Lung microvascular endothelial cell (primary cell): ENCODE measurements around the gene COL9A2. TPM values are rescaled to one million over a fixed set of nuclear protein-coding genes. Genes with fewer than 3 reads are reported as not detected.
A peak's percentile ranks its signal among the peaks of the same experiment; 100 is the strongest.

Experiments used
- DNase-seq, 2 donors: peaks; one replicate each; pipeline versions ENCODE4 v3.0.0 to v3.0.0-alpha.2; 2010; ENCODE audit warnings: low read depth in 2 of 2
- total RNA-seq: library from RNA; depleted of rRNA; stranded (reverse); fragments of >200 nt; gene quantifications from 2 replicates; pipeline ENCODE4 v1.2.1, GENCODE V29; 2014

Gene COL9A2
- total RNA-seq, 1 donor from 2014 or later = 0.79 TPM

DNA sequence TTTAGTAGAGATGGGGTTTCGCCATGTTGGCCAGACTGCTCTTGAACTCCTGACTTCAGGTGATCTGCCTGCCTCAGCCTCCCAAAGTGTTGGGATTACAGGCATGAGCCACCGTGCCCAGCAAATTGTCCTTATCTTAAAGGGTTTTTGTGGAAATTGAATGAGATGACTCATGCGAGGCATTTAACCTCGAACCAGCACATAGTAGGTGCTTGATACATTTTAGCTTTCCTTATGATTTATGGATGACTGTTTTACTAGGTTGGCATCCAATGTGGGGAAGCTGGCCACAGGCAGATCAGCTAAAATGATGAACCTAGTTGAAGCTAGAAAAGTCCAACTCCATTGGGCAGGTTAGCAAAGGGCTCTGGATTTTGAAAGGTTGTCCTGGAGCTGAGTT is 1.4 kb upstream of the COL9A2 start:
- no peak for DNase-seq

DNA sequence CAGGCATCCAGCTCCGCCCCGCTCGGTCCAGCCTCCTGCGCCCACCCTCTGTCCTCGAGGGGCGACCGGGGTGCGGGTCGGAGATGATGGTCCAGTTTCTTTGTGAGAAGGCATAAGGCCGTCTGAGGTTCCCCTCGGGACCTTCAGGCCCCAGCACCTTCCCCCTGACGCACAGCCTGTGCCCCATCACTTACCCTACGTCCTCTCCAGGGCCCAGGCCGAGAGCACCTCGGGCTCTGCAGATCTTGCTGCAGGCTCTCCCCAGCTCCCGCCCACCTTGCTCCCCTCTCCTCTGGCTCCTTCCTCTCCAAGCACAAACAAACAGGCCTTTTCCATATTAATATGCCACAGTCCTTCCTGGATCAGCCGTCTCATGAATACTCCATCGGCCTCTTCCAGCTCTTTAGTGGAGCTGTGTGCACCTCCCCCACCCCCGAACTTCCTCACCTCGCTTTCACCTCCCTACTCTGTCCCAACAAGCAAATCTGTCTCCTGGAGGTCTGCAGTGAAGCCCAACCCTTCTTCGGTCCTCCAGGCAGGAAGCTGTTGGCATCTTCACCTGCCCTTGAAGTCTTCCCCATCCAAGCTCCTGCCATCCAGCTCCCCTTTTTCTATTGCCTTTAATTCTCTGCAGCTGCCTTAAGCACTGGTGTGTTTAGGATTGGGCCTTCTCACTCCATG is 448 bp upstream of the COL9A2 start:
- DNase-seq = no peak

DNA sequence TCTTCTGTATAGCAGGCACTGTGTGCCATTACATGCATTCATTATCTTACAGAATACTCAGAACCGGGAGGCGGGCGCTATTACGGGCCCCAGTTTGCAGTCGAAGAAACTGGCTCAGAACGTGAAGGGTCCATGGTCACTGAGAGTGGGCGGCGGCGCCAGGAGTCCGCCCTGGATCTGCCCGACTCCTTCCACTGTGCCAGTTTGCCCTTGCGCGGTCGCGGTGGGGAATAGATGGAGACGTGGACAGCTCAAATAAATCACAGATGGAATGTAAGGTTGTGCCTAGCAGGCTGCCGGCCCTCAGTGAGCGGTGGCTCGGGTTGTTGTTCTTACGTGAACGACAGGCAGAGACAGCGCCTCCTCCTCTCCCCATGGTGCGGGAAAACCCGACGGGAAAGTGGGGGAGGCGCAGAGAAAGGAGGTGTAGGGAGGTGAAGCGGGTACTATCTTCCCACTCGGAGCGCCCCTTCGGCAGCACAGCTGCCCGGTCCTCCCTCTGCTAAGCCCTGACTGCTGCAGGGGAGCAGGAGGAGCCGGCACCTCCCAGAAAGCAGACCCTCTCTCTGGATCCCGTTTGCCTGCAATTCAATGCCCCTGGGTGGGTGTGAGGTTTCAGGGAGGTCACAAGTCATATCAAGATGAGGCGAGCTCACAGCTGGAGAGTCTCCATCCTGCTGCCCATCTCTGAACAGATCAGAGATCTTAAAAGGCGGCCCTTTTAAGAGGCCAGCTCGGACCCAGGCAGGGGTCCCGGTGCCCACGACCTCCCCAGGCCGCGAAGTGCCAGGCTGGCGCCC is 1.1 kb downstream of the COL9A2 start:
- DNase-seq = peak in 1 of 2 donors; percentile 23

DNA sequence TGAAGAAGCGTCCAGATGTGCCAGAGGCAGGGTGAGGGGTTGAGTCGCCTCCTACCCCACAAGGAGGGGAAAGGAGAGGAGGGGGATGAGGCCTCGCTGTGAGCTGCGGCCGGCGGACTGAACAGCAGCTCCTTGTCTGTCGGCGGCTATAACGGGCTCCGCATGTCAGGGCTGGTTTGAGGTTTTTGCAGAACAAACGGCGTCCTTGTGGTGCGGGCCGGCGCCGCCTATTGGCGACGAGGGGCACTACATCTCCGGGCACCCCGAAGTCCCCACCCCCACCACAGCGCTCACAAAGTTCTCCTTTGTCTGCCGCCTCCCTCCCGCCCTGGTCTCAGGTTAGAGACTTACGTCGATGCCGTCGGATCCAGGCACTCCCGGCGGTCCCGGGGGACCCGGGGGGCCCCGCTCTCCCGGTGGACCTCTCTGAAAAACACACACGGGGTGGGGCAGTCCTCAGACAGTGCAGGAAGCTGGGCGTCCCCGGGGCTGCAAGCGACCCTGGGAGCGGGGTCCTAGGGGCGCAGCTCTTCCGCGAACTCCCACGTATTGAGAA is 1.8 kb downstream of the COL9A2 start:
- DNase-seq = peak; percentile 85 to 88

DNA sequence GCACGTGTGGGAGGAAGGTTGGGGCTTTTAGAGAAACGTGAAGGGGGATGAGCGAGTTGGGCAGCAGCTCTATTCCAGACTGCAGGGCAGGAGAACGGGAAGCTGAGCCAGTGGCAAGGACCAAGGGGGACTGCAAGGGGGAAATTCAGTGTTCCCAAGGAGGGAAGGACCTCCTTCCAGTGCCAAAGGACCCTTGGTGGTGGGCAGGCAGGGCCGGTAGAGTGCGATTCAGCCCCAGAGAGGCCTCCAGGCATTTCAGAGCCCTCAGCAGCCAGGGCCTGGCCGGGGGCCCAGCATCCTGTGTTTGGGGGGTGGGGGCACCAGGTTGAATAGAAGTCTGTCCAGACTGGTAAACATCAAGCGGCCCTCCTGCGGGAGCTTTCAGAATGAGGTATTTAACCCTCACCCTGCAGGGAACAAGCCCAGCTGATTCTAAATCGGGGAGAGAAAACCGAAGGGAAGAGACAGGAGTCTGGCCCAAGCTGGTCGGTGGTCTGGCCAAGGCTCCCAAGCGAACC is 2.3 kb downstream of the COL9A2 start:
- DNase-seq = peak in 1 of 2 donors; percentile 19

DNA sequence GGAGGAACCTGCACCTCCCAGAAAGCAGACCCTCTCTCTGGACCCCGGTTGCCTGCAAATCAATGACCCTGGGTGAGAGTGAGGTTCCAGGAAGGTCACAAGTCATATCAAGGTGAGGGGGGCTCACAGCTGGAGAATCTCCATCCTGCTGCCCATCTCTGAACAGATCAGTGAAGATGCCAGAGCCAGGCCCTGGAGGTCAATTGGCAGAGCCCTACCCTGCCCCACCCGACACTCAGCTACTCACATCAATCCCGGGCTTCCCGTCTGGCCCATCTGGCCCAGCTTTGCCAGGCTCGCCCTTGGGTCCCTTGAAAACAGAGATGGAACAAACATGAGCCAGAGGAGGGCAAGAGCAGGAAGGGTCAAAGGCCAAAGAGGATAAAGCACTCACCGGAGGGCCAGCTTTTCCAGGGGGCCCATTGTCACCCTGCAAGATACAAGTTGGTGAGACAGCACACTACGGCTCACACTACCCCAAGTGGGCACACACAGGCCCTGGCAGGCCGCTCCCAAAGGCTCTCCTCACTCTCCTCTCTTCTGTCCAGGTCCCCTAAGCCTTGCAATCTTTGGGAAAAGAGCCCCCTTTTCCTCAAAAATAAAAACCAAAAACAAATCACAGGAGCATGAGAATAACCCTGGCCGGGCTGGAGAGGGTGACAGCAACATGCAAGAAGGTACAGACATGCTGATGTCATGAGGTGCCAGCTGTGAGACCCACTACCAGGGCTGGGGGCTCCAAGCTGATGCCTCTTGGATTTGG is 2.9 kb downstream of the COL9A2 start:
- no peak for DNase-seq

DNA sequence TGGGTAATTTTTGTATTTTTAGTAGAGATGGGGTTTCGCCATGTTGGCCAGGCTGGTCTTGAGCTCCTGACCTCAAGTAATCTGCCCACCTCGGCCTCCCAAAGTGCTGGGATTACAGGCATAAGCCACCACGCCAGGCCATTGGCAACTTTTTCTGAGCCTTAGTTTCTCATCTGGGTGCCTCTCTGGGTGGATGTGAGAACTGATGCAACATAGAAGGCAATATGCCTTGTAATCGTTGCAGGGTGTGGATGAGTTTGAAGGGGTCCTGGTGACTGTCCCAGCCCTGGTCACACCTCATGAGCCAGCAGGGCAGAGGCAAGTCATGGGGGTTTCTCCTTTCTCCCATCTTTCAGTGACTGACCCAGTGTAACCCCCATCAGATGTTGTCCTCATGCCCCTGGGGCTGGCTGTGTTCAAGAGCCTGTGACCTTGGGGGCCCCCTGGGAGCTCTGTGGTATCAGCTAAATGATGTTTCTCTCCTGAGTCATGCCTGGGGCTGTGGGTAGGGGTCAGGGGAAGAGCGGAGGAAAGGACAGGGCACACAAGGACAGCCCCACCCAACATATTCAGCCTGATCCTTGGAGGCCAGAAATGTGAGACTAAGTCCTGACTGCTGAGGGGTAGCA is 3.6 kb downstream of the COL9A2 start:
- no peak for DNase-seq

DNA sequence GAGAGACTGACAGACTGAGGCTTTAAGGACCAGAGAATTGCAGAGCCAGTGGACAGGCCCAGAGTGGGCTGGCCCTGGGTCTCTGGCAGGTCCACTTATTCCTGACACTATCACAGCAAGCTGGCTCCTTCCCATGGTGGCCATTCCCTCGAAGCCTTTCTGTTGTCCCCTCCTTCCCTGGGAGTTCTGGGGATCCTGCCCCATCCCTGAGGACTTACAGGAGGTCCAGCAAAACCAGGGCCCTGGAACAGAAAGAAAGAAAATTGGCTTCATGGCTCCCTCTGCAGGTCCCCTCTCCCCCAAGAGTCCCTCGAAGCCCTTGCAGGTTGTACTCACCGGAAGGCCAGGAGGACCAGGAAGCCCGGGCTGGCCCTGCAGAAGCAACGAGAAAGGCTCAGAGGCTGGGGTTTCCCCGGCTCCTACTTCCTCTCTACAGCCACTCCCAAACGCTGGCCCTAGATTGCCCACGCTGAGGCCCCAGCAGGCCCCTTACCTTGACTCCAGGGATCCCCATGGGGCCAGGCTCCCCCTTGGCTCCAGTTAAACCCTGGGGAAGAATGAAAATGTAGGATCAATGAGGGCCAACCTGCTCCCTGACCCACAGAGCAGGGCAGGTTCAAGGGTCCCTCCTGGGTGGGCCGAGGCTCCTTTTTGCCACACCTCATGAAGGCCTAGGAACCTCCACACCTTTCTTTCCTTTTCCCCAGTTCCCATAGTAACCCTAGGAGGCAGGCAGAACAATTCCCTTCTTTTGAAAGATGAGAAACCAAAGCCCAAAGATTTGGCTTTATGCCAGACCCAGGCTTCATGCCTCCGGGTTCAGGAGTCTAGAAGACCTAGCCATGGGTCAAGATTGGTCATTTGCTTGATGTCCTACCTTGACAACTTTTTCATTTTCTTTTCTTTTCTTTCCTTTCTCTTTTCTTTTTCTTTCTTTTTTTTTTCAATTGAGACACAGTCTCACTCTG is 4.6 kb downstream of the COL9A2 start:
- DNase-seq = no peak

DNA sequence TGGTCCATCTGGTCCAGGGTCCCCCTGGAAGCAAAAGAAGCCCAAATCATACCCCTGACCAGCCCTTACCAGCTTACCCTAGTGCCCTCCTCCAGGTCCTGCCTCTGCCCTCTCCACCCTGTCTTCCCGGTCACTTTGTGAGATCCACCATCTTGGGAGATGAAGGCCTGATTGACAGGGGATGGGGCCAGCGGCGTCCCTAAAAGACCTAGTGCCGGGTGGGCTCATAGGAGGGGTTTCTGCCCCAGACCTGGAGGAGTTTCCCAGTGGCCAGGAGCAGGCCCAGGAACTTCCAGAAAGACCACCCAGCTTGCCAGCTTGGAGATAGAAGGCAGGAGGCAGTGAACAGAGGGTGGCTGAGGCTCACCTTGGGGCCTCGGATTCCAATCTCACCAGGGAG is 5.4 kb downstream of the COL9A2 start:
- DNase-seq = no peak

DNA sequence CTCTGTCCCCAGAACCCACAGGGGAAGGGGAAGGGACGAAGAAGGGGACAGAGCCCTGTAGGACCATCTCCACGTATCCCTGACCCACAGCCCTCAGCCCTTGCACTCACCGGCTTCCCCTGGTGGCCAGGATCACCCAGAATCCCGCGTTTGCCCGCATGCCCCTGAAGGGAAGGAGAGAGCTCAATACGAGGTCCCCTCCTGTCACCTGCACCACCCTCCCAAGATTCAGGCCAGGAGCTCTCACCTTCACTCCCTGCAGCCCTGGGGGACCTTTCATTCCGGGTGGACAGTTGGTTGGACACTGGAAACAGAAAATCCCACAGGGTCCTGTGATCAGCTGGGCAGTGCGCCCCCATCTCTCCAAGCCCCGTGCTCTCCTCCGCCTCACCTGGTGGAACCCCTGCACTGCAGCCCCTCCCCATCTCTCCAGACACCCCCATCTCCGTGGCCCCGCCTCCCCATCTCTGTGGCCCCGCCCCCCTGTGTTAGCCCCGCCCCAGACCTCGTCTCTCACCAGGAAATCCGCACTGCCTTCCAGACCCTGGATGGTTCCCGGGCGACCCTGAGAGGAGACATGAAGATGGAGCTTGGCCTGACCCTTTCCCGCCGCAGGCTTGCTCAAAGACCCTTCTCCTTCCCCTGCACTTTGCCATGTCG is 6.0 kb downstream of the COL9A2 start:
- no peak for DNase-seq

DNA sequence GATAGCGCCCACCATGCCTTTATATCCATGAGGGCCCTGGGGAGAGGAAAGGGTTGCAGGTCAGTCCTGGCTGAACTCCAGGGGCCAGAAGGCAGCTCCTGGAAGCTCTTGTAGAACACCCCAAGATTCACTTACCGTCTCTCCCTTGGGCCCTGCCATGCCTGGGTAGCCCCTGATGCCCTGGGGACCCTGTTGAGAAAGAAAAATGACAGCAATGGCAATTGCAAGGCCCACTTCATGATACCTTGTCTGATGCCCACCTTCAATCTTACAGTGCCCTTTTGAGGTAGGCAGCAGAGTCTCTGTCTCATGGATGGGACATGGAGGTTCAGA is 7.0 kb downstream of the COL9A2 start:
- DNase-seq = no peak

DNA sequence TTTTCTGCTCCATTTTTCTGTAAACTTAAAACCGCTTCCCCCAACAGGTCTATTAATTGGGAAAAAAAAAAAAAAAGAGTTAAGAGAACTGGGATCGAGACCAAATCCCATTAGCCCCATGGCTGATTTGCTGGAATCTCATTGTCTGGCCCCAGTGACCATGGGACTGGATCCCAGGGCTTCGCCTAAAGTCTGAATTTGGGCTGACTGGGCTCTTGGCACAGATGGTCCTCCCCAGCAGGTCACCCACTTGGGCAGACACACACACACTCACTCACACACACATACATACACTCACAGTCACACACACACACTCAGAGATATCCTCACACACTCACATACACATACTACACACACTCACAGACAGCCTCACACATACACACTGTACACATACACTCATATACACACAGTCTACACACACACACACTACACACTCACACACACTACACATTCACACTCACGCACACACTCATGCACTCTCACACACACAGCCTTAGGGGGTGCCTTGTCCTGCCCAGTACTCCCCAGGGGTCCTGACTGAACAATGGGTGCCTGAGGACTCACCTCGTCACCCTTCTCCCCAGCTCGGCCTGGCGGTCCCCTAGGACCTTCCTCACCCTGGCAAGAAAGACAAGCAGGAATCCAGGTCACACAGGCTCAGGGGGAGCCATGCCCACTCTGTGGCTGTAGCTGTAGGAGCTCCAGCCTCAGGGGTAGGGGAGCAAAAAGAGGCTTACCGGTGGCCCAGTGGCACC is 7.5 kb downstream of the COL9A2 start:
- DNase-seq = no peak

DNA sequence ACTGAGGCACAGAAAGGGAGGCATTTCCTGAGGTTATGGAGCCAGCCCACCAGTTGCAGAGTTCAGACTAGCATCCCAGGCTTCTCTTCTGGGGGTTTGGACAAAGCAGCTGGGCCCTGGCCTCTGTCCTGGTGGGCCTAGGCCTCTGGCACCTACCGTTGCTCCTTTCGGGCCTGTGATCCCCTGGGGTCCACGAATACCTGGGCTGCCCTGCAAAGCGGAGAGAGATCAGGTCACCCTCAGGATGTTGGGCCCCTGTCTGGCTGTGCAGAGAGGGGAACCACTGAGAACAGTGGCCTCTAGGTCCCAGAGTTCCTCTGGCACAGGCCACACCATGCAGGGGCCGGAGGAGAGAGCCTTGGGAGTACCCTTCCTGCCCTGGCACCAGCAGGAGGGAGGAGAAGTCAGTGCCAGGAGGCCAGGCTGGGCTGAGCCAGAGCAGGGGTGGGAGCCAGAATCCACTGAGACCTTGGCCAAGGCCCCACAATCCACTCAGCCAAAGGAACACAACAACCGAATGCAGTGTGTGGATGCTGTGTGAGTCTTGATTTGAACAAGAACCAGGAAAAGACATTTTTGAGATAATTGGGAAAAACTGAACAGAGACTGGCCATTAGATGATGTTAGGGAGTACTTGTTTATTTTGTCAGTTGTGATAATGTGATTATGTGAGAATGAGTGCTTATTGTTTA is 8.9 kb downstream of the COL9A2 start:
- no peak for DNase-seq

DNA sequence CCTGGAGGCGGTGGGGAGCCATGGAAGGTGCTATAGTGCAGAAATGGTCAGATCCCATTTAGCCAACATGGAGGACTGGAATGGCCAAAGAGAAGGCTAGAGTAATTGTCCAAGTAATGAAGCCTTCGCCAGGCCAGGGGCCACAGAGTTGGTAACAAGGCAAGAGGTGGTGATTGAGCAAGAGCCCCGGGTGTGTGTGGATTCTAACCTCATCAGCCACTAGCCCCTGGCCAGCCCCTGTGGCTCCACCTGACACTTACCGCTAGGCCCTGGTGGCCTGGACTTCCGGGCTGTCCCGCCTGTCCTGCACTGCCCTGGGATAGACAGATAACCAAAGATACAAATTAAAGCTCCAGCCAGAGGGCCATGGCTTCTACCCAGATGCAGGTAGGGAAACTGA is 9.9 kb downstream of the COL9A2 start:
- DNase-seq = no peak

DNA sequence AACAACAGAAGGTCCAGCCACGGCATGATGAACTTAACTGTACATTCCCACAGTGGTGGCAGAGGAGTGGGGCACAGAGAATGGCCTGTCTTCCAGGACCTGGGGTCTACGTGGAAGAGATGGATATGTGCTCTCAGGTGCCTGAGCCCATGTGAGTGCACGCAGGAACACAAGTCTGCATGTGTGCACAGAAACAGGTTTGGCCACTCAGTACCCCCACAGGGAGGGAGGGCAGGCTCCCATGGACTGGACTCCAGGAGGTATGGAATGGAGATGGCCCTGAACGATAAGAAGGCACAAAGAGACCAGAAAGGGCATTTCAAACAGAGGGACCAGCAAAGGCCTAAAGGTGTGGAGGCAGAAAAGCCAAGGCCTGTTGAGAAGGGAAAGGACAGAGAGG is 10.8 kb downstream of the COL9A2 start:
- DNase-seq = no peak

DNA sequence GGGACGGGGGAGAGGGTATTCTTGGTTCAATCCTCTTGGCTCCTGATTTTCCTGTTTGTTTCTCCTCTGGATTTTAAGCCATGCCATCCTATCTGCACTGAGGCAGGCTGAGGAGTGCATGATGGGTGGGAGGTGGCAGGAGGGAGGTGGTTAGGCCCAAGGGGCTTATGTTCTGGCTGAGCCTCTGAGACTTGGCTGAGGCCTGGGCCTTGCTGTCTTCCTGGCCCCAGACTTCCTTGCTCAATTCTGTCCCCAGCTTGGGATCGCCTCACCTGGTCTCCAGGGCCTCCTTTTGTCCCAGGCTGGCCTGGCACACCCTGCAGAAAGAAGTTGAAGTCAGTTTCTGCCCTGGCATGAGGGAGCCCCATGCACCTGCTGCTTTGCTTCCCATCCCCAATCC is 11.2 kb downstream of the COL9A2 start:
- DNase-seq = no peak

DNA sequence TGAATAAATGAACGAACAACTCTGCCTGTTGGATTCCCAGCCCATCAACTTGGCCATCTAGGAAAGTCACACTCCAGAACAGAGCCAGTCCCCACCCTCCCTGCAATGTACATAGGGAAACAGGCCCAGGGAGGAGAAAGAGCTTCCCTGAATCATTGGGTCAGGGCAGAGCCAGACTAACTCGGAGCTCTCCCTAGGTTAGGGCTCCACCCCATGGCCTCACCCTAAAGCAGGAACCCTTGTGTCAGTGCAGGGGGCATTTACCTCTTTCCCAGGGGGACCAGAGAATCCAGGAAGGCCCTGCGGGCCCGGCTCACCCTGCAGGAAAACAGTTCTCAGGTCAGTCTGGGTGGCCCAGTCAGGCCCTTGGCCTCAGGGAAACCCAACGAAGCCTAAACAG is 11.6 kb downstream of the COL9A2 start:
- DNase-seq = no peak

DNA sequence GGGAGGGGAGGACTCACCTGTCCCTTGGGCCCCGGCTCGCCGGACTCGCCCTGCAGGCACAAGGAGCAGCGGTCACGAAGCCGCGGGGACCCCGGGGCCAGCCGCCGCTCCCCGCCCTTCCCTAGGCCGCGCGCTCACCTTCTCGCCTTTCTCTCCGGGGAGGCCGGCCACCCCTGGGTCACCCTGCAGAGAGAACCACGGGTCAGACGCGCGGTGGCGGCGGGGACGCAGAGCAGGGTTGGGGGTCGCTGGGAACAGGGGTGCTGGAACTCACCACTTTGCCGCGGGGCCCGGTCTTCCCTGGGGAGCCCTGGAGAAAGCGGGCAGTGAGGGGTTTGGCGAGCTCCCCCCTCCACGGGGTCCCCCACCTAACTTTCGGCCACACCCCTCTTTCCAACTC is 13.3 kb downstream of the COL9A2 start:
- no peak for DNase-seq
